HepG2 (cell line): ENCODE data around the gene ARID3C. TPM values are rescaled to one million over a fixed set of nuclear protein-coding genes. Genes with fewer than 3 reads are reported as not detected.

Source experiments
- CSRNP1 ChIP-seq: sonication (generic); formaldehyde crosslinking; IDR thresholded peaks from 2 replicates; pipeline ENCODE4 v1.8.1; 2023; ENCODE audit warnings: mild to moderate bottlenecking, missing genetic modification reagents
- CTCF ChIP-seq: sonication (generic); formaldehyde crosslinking; IDR thresholded peaks from 2 replicates; pipeline ENCODE4 v1.5.0; 2020; ENCODE audit warnings: mild to moderate bottlenecking, missing genetic modification reagents, moderate library complexity
- EP300 ChIP-seq, 3 experiments: sonication (generic) in 1 of 3; formaldehyde crosslinking in 1 of 3; IDR thresholded peaks; 2 replicates each; pipeline versions ENCODE4 v1.5.1 to v1.6.1; 2011 to 2020; ENCODE audit warnings: low read depth in 2 of 3, low read length in 2 of 3, borderline replicate concordance in 1 of 3, improper control_type of control experiment in 1 of 3, mild to moderate bottlenecking in 1 of 3, missing genetic modification reagents in 1 of 3, moderate library complexity in 1 of 3
- GABPA ChIP-seq, 2 experiments: IDR thresholded peaks; 2 replicates each; pipeline ENCODE4 v1.6.1; 2011 to 2016; ENCODE audit warnings: low read depth in 2 of 2, low read length in 1 of 2, missing biosample characterization in 1 of 2, missing genetic modification characterization in 1 of 2
- HMGXB4 ChIP-seq, 2 experiments: sonication (generic) in 1 of 2; formaldehyde crosslinking in 1 of 2; IDR thresholded peaks; 2 replicates each; pipeline versions ENCODE4 v1.4.0 to v1.6.1; 2018 to 2020; ENCODE audit warnings: missing genetic modification reagents in 2 of 2, borderline replicate concordance in 1 of 2, low read depth in 1 of 2, mild to moderate bottlenecking in 1 of 2, missing biosample characterization in 1 of 2
- HNF1B ChIP-seq: sonication (generic); formaldehyde crosslinking; IDR thresholded peaks from 2 replicates; pipeline ENCODE4 v1.5.1; 2020; ENCODE audit warnings: mild to moderate bottlenecking, moderate library complexity, missing genetic modification reagents
- IRF2 ChIP-seq: IDR thresholded peaks from 2 replicates; pipeline ENCODE4 v1.6.1; 2018; ENCODE audit warnings: missing genetic modification reagents, missing compliant biosample characterization
- KLF6 ChIP-seq: IDR thresholded peaks from 2 replicates; pipeline ENCODE4 v1.8.0; 2016; ENCODE audit warnings: missing biosample characterization, missing genetic modification reagents
- PATZ1 ChIP-seq: sonication (generic); formaldehyde crosslinking; IDR thresholded peaks from 2 replicates; pipeline ENCODE4 v1.4.0; 2020; ENCODE audit warnings: missing genetic modification reagents
- POLR2G ChIP-seq: fragments of 200-400 bp; formaldehyde crosslinking; IDR thresholded peaks from 2 replicates; pipeline ENCODE4 v1.6.1; 2018; ENCODE audit warnings: mild to moderate bottlenecking, low read depth, low read length, moderate library complexity
- SKI ChIP-seq: fragments of 450-650 bp; IDR thresholded peaks from one replicate; pipeline ENCODE4 v1.6.1; 2018; ENCODE audit warnings: mild to moderate bottlenecking; ENCODE audit not compliant: partially characterized antibody
- SMC3 ChIP-seq: IDR thresholded peaks from 2 replicates; pipeline ENCODE4 v1.6.1; 2011; ENCODE audit warnings: low read length, improper control_type of control experiment
- ZNF362 ChIP-seq: sonication (generic); formaldehyde crosslinking; IDR thresholded peaks from 2 replicates; pipeline ENCODE4 v1.4.0; 2020; ENCODE audit warnings: missing genetic modification reagents, mild to moderate bottlenecking, borderline replicate concordance
- ZNF580 ChIP-seq: IDR thresholded peaks from 2 replicates; pipeline ENCODE4 v1.6.1; 2016; ENCODE audit warnings: low read depth, borderline replicate concordance
- polyA plus RNA-seq, 8 experiments: library from polyadenylated mRNA; depleted of rRNA in 3 of 8; stranded (reverse) in 7 of 8; unstranded in 1 of 8; fragments of >200 nt; fragmentation: Illumina TruSeq in 4 of 8; extraction: Trizol in 4 of 8; gene quantifications; 2 replicates each; pipeline versions ENCODE4 v1.2.1 to v1.2.3, GENCODE V29; 2011 to 2016; ENCODE audit warnings: low read depth in 4 of 8, missing spikeins in 1 of 8, mixed read lengths in 1 of 8; ENCODE audit not compliant: insufficient read depth in 1 of 8
- total RNA-seq, 5 experiments: library from RNA; depleted of rRNA; stranded (reverse); fragments of >200 nt; fragmentation: Illumina TruSeq; extraction: Trizol; gene quantifications; 2 replicates each; pipeline ENCODE4 v1.2.3, GENCODE V29; 2016; ENCODE audit warnings: low read depth in 1 of 5

ARID3C gene
- total and polyA plus RNA-seq, 2 of the 13 experiments (the other 11 are each of a cell fraction or from before 2014, with no cell fraction given), result not detected

GRCh38 chr9:34633851-34634550 is 5.1 kb upstream of the ARID3C start (continued):
- TF ChIP-seq GABPA (IDR thresholded peaks at IDR 0.05; ENCODE audit: low read depth, low read length), result no peak
- 0 out of 2 replicates have a peak, but pooled peaks have one; percentile 15 for TF ChIP-seq GABPA (CRISPR knock-in tag; IDR thresholded peaks at IDR 0.05; ENCODE audit: low read depth)
- 0 out of 2 replicates have a peak, but pooled peaks have one; percentile 13 for TF ChIP-seq POLR2G
- no peak for TF ChIP-seq CSRNP1
- 0 out of 2 replicates have a peak, but pooled peaks have one; percentile 28 for TF ChIP-seq KLF6 (CRISPR knock-in tag)
- peak; percentile 78; the same call in 1 of the 2 replicates for TF ChIP-seq ZNF362
- TF ChIP-seq EP300 (IDR thresholded peaks at IDR 0.05; ENCODE audit: low read depth in 2 of 2, low read length in 2 of 2), result no peak
- TF ChIP-seq EP300 (CRISPR knock-in tag; IDR thresholded peaks at IDR 0.05; ENCODE audit: borderline replicate concordance), result 0 out of 2 replicates have a peak, but pooled peaks have one; percentile 9
- 0 out of 2 replicates have a peak, but pooled peaks have one; percentile 19 for TF ChIP-seq HNF1B (CRISPR knock-in tag)
- TF ChIP-seq SKI, result no peak
- peak; percentile 38; the same call in 1 of the 2 replicates for TF ChIP-seq PATZ1 (CRISPR knock-in tag)
- peak; percentile 90 for TF ChIP-seq CTCF (CRISPR knock-in tag)
- 0 out of 2 replicates have a peak, but pooled peaks have one; percentile 41 for TF ChIP-seq IRF2 (CRISPR knock-in tag)
- 0 out of 4 replicates have a peak, but pooled peaks of 1 of the 2 experiments have one; percentile 41 for TF ChIP-seq HMGXB4 (CRISPR knock-in tag; IDR thresholded peaks at IDR 0.05; ENCODE audit: borderline replicate concordance in 1 of 2, low read depth in 1 of 2)
- TF ChIP-seq SMC3, result peak; percentile 80
- peak; percentile 46; the same call in 1 of the 2 replicates for TF ChIP-seq ZNF580 (CRISPR knock-in tag)
